SHP77 (cell line): ENCODE data around the gene KIF5A.

Experiments
- DNase-seq, 2 experiments: peaks; one replicate each; lab custom pipeline; 2025; lab: John Stamatoyannopoulos, UW

KIF5A gene

GRCh38 chr12:57520053-57520818, 29.6 kb upstream of the KIF5A start, which contains the start of gene DDIT3:
TSS of gene DDIT3 (minus strand) at chr12:57520514. CDS start at chr12:57517406, 3,108 bp downstream.
- peak; percentile 98 to 99 for DNase-seq

- peak; percentile 44 to 53 for DNase-seq
Observed at GRCh38 chr12:57521525-57522010, 28.3 kb upstream of the KIF5A start.

GRCh38 chr12:57522011-57522886, 27.6 kb upstream of the KIF5A start, which contains the start of gene MBD6:
TSS of gene MBD6 (plus strand) at chr12:57522824. CDS start at chr12:57524304, 1,480 bp downstream.
- peak; percentile 71 to 81 for DNase-seq

- DNase-seq, result no peak
Observed at GRCh38 chr12:57522887-57523705, 26.7 kb upstream of the KIF5A start.

- DNase-seq, result no peak
Observed at GRCh38 chr12:57523706-57524614, 25.9 kb upstream of the KIF5A start.

- no peak for DNase-seq
Observed at GRCh38 chr12:57524814-57525614, 24.8 kb upstream of the KIF5A start.

- no peak for DNase-seq
Observed at GRCh38 chr12:57525615-57526383, 24.0 kb upstream of the KIF5A start.

- no peak for DNase-seq
Observed at GRCh38 chr12:57526477-57527126, 23.2 kb upstream of the KIF5A start.

- no peak for DNase-seq
Observed at GRCh38 chr12:57527184-57527583, 22.7 kb upstream of the KIF5A start.

GRCh38 chr12:57528176-57528575, 21.7 kb upstream of the KIF5A start:
- no peak for DNase-seq

- no peak for DNase-seq
Observed at GRCh38 chr12:57528831-57529555, 20.9 kb upstream of the KIF5A start.

- no peak for DNase-seq
Observed at GRCh38 chr12:57529831-57530230, 20.0 kb upstream of the KIF5A start.

- no peak for DNase-seq
Observed at GRCh38 chr12:57530396-57531142, 19.3 kb upstream of the KIF5A start.

GRCh38 chr12:57531836-57532235, 18.0 kb upstream of the KIF5A start:
- DNase-seq, result no peak

GRCh38 chr12:57533108-57533507, 16.7 kb upstream of the KIF5A start:
- no peak for DNase-seq

GRCh38 chr12:57534250-57534649, 15.6 kb upstream of the KIF5A start:
- no peak for DNase-seq

GRCh38 chr12:57534991-57535543, 14.8 kb upstream of the KIF5A start:
- no peak for DNase-seq
